HG03558 (cell line): ENCODE measurements around the gene TBC1D22A.

Experiments
- ATAC-seq: cut with Tn5 transposase; IDR thresholded peaks from one replicate; pipeline ENCODE4 v1.9.1; 2021; ENCODE audit warnings: moderate number of reproducible peaks; ENCODE audit not compliant: unreplicated experiment; ENCODE audit errors: extremely low read depth

Gene TBC1D22A

GRCh38 chr22:47057916-47058585, 295.6 kb downstream of the TBC1D22A start:
- ATAC-seq, result no peak

GRCh38 chr22:47059076-47059475, 296.6 kb downstream of the TBC1D22A start:
- no peak for ATAC-seq

DNA sequence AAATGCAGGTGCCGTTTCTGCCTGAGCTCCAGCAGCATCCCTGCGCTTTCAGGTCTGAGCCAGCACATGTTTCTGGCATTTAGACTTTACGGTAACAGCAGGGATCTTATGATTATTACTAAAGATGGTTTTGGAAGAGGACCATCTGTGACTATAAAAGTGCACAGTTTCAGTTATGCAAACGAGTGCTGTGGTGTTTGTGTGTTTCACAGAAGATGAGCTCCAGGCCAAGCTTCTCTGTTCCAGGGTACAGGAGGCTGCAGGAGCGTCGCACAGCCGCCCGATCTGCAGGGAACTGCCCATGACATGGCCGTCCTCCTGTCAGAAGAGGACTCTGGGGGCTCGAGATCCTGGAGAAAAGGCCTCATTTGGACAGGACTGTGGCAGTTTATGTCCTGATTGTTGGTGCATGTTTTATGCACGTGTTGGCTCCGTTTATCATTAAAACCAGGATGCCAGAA, 297.3 kb downstream of the TBC1D22A start:
- ATAC-seq, result no peak

GRCh38 chr22:47060718-47061117, 298.3 kb downstream of the TBC1D22A start:
- ATAC-seq, result no peak

GRCh38 chr22:47061226-47061625, 298.8 kb downstream of the TBC1D22A start:
- ATAC-seq, result no peak

DNA sequence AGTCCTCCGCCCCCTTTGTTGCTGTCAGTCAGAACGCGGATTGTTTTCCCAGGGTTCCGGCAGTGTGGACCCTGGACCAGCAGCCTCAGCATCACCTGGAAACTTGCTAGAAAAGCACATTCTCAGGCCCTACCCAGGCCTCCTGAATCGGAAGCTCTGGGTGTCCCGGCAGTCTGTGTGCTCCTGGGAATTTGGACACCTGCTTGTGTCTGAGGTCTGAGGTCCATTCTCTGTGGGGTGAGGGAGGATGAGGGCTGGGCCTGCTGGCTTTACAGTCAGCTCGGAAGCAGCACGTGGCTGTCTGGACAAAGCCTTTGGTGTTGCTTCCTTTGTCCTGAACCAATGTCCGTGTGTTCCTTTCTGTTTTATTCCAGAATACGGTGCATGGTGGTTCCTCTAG, 299.7 kb downstream of the TBC1D22A start:
- ATAC-seq, result no peak

GRCh38 chr22:47063071-47063509, 300.6 kb downstream of the TBC1D22A start:
- no peak for ATAC-seq

- ATAC-seq, result no peak
Observed at GRCh38 chr22:47063606-47064005, 301.2 kb downstream of the TBC1D22A start.

- ATAC-seq, result no peak
Observed at GRCh38 chr22:47064016-47064415, 301.6 kb downstream of the TBC1D22A start.

- no peak for ATAC-seq
Observed at GRCh38 chr22:47064416-47064815, 302.0 kb downstream of the TBC1D22A start.

DNA sequence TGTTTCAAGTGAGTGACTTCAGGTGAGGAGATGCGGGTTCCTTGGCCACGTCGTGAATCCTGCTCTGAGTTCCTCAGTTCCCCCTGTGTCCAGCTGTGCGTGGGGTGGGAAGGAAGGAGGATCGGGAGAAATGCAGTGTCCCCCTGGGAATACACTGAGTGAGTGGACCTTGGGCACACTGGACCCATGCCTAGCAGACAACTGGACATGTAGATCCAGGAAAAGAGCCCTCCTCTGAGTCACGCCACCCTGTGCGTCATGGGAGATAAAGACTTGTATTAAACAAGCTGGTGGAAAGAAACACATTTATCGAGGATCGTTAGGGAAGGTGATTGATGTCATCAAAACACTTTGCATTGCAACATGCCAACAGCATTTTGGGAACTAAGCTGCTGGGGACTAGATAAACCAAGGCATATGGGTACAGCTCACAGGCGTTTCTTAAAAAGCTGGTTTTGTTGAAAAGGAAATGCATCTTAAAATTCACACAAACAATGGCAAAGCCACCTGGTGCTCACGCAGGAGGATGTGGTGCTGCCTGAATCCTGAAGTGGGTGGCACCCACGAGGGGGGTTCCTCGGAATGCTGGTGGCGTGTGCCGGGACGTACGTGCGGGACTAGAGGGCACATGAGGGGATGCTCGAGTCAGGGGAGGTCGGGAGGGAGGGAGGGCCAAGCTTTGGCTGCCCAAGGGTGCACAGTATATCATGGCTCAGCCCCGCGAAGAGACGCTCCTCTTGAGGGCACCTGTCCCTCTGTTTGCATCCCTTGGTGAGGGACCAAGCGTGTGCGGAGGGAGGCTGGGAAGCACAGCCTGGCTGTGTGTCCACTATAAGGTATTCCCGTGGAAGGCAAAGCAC, 303.5 kb downstream of the TBC1D22A start:
- no peak for ATAC-seq

DNA sequence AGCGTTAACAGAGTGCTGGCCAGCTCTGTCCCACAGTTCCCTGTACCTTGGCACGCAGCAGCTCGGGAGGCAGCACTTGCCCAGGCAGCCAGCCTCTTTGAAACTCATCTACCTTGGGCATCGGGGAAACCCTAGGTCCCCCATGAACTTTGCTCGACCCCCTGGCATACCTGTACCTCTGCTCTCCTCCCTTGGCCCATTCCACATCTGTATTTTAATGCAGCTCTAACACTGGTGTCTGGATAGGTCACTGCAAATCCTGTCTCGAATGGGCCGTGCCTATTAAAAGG, 304.1 kb downstream of the TBC1D22A start:
- no peak for ATAC-seq

GRCh38 chr22:47067321-47067890, 305.0 kb downstream of the TBC1D22A start:
- no peak for ATAC-seq

GRCh38 chr22:47067911-47068625, 305.6 kb downstream of the TBC1D22A start:
- ATAC-seq, result no peak

GRCh38 chr22:47068626-47068996, 306.2 kb downstream of the TBC1D22A start:
- no peak for ATAC-seq

- no peak for ATAC-seq
Observed at GRCh38 chr22:47069270-47069669, 306.8 kb downstream of the TBC1D22A start.

DNA sequence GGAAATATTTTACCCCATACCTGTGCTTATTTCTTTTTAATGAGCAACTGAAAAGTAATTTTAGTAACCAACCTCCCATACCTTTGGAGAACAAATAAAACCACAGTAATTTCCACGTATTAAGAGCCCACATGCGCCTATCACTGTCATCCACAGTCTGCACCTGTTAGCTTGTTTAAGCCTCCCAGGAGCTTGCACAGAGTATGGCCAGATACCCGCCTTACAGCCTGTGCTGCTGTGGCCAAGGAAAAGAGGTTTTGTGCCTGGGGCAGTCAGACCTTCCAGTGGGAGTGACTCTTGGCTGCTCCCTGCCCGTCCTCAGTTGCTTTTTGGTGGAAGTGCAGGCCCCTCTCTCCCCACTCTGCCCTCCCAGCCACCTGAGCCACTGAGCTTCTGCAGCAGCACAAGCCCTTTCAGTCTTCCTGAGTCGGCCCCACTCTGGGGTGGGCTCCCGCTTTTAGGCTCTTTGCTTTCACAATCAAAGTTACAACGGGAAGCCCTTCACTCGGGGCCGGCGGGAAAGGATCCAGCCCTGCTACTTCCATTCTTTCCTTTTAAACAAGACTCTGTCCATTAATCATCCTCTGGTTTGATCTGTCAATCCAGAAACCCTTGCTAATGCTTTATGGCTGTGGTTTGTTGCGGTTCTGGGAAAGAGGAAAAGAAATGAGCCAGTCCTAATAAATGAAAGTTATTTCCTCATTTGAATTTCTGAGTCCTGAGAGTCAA, 308.8 kb downstream of the TBC1D22A start:
- no peak for ATAC-seq

DNA sequence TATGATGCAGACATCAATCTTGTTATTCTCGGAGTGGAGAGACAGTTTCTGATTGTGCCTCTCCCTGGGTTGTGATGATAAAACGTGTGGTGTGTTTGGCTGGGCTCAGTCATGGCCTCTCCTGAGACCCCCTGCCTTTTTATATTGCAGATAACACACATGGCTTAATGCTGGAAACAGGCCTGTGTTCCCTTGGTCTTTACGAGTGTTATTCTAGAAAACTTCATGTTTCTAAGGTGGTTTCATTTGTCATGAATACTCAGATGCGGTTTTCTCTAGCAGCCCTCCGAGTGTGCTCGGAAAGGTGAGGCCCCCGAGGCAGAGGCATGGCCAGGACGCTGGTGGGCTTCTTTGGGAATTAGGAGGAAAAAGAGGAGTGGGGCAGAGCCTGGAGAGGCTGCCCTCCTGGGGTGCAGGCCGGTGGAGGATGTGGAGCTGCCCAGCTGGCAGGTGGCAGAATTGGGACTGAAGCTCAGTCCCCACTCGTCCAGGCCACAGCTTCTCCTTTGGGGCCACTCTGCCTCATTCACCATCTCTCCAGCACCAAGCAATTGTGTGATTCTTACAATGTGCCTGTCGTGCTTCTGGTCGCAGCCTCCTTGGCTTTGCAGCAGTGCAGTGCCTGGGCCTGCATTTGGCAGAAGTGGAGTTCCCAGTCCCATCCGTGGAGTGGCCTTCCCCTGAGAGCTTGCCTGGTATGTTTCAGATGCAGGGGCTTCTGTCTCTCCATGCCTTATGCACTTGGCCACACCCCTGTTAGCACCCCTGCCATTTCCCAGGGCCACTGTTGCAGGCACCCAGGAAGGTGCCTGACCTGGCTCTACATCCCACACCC, 309.6 kb downstream of the TBC1D22A start:
- ATAC-seq, result no peak

GRCh38 chr22:47072642-47072967, 310.2 kb downstream of the TBC1D22A start:
- ATAC-seq, result no peak
